SK-N-DZ (cell line): ENCODE results near the gene CA5A.
A peak's percentile ranks its signal among the peaks of the same experiment; 100 is the strongest.
"Not testable (repeated sequence)": the region's sequence is repeated elsewhere in the genome, so short reads cannot be mapped to it uniquely, and the experiment has no call there.

Experiments used
- DNase-seq: peaks from one replicate; pipeline ENCODE4 v3.0.0-alpha.2; 2015; ENCODE audit warnings: low spot score

The CA5A gene

DNA sequence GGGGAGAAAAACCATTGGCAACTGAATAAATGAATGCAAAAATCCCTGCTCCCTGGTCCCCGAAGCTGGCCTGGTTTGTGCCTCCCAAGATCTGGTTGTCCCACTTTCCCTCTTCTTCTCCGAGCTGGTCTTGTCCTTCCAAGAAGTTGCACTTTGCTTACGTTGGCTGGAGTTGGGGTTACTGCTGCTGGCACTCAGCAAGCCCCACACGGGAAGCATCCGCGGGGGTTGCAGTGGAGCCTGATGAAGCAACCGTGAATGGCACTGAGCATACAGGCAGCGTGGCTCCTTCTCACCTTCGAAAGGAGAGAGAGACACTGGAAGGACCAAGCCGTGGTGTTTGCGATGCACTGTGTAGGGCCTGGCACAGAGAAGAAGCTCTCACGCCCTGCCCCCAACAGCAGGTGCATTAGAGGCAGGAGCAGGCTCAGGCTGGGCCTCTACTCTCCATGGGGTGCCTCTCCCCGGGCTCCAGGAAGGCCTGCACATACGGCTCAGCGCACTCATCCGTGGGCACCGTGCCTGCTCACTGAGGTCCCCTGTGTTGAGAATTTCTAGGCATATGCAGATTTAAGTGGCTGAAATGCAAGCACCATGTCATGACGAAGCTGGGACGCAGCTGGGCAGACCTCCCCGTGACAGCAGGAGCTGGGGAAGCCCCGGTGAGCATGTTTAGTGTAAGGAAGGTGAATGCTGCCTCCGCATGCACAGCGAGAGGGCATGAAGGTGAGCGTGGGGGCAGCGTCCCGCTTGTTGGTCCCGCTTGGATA, 12.1 kb downstream of the CA5A start:
- DNase-seq = no peak

DNA sequence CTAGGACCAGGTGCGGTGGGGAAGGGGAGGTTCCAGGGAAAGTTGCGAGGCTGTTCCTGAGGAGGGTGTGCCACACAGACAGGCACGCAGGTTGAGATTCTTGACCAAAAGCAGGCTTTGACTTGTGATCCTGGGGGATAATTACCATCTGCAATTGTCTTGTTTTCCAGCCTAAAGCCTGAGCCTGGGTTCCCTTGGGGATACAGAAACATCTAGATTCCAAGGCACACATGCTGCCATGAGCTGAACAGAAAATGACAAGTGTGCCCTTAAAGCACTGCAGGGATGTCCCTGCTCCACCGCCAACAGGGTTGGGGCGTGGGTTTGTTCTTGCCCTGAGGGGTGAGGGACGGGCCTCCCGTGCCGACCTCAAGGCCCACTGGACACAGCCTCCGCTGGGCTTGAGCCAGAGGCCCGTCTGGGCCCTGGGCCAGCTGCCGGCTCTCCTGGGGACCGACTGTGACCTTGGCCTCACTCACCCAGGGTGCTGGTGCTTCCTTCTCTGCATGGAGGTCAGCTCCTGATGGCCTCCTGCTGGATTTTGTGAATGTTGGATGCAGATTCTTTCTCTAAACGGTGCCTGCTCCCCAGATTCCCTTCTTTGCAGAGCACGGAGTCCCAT, 14.0 kb downstream of the CA5A start:
- peak; percentile 50 for DNase-seq

DNA sequence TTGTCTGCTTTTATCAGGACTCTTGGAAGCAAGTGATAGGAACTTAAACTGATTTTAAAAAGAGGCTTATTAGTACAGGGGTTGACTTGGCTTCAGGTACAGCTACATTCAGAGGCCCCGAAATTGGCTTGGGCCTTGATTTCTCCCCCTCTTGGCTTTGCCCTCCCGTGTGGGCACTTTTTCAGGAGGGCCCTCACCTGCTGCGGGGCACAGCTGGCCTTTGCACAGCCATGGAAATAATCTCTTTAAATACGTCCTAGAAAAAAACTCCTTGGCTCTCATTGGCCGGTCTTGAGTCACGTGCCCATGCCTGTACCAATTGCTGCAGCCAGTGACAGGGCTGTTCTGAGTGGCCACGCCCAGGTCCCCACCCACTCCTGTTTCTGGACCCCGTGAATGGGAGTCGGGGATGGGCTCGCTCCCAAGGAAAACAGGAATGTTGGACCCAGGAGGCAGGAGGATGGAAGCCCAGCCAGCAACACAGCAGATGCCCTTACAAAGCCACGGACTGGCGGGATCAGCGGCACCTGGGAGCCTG, 15.0 kb downstream of the CA5A start:
- DNase-seq = peak; percentile 65

DNA sequence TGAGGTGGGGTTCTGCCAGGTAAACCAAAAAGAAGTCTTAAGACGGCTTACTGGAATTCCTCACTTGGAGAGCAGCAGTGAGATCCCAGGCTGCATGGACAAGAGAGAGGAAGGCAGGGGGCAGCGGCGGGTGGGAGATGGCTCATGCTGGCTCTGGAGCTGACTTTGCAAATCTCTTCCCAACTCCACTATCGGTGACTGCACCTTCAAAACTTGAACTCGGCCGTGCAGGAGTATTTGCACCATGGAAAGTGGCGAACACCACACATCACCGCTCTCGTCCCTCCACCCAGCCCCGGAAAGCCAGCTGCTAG, 16.7 kb downstream of the CA5A start:
- no peak for DNase-seq

DNA sequence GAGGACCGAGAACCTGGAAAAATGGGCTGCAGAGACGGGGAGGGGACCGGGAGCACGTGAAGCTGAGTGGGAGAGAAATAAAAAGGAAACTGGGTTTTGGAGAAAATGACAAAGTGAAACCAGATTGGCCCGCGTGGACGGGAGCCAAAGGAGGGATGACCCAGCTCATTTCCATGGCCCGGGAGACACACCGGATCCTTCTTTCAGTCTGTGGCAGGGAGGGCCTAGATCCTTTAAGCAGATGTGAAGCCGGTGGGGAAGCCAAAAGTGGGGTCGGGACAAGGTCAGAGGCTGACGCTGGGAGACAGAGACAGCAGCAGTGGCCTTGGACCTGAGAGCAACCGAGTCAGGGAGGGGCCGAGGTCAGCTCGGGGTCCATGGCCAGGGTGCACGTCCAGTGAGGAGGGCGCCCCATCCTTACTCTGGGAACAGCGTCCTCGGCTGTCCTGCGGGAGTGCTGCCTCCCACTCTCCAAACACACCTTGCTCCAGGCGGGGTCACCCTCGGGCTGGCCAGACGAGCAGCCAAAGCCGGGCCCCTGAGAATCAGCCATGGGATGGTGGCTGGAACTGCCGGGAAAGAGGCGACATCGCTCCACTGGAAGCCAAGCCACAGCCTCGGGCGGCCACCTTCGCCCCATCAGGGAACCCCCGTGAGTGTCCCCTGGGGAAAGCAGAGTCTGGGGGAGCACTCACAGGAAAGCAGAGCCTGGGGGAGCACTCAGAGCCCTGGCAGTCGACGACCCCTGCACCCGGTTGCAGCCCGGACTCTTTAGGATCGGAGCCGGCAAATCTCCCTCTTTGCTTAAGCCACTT, 17.3 kb downstream of the CA5A start:
- no peak for DNase-seq

DNA sequence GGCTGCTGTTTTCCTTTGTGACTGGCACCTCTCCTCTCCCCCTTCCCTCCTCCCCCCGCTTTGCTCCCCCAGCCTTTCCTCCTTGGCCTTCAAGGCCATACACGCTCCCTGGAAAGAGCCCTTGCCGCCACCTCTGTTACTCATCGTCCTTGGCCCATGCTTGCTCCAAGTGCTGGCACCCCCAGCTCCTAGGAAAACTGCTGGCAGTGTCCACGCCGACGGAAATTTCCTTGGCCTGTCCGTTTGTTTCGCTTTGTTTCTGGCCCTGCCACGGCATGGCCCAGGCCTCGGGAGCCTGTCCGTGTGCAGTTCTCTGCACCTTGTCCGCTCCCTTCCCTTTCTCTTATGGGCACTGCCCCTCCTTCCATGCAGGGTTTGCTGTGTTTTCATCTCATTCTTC, 18.0 kb downstream of the CA5A start:
- no peak for DNase-seq

DNA sequence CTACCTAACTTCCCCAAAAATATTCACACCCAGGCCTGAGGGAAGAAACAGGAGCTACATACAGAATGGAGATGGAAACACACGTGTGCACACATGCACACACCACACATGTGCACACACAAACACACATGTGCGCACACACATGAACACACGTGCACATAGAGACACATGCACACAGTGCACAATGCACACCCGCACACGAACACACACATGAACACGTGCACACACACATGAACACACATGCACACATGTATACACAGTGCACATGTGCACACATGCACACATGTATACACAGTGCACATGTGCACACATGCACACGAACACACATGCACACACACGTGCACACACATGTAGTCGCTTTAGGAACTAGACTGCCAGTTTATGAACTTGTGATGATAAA, 18.8 kb downstream of the CA5A start:
- DNase-seq = no peak

DNA sequence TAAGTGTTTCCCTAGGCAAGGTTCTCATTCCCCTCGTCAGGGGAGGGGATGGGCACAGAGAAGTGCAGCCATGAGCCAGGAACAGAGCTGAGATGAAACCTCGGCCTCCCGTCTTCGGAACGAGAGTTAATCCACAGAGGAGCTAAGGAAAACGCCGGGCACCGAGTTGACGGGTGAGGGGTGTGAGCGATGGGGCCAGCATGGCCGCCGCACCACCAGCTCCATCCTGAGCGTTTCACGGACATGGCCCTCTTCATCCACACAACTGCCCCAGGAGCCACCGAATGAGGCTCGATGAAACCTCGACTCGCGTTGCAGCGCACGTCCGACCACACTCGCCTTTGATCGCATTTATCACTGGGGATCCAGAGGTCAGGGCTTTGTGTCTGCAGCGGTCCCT, 21.5 kb downstream of the CA5A start:
- DNase-seq = no peak

DNA sequence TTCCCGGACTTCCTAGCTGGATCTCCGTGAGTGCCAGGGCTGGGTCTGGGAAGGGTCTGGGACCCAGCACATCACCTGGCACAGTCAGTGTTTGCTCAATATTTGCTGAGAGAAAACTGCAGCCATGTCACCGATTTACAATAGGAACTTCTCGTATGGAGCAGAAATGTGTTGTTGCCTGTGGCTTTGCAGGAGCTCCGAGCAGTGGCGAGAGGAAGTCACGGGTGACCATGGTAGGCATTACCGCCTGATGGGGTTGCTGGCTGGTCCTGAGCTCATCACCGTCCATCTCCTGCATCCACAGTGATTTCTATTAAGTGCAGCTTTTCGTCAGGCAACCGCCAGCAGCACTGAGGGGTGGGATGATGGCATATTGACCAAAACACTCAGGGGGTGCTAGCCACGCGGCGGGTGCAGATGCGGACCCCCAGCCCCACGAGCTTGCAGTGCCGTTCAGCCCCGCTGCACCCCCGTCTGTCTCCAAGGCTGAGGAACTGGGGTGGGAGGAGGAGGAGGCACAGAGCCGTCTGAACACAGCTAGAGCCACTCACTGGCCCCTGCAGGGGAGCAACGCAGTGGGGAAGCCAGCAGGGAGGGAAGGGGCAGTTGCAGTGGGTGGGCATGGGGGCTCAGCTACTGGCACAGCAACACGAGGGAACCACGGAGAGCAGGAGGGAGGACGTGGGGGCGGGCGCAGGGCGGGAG, 22.2 kb downstream of the CA5A start:
- not testable (repeated sequence) for DNase-seq

DNA sequence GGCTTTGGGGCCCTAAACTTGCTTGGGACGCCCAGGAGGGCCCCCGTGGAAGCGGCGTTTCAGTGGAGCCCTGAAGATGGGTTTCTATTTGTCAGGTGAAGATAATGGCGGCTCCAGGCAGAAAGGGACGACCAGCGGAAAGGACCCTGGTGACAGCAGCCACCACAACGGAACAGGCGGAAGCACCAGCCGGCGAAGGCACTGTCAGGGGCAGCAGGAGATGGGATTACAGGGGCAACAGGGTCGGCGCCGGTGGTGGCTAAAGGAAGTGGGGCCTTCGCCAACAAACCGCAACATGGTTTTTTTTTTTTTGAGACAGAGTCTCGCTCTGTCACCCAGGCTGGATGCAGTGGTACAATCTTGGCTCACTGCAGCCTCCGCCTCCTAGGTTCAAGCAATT, 23.6 kb downstream of the CA5A start:
- not testable (repeated sequence) for DNase-seq

DNA sequence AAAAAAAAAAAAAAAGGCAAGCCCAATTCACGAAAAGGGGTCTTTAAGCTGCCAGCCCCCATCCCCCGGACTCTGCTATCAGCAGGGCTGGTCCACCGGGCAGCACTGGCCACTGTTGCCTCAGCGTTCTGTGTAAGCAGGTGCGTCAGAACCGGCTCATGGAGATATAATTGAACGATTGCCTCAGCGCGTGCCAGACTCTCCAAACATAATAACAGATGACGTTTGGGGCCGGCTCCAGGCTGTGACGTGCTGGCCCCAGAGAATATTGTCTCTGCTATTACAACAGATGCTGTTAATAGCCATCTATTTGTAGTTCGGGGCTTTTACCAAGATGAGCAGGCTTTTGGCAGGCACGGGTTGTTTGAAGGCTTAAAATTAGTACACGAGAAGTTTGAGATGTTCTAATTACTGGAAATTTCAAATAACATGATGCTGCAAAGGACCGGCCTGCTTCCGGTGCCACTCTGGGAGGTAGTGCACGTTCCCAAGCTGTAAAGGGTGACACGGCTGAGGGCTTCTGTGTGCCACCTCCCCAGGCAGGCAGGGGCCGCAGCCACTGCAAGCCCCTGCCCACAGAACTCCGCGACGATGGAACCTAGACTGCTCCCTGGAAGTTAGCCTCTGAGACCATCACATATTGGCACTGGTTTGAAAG, 25.1 kb downstream of the CA5A start:
- peak; percentile 74 for DNase-seq

DNA sequence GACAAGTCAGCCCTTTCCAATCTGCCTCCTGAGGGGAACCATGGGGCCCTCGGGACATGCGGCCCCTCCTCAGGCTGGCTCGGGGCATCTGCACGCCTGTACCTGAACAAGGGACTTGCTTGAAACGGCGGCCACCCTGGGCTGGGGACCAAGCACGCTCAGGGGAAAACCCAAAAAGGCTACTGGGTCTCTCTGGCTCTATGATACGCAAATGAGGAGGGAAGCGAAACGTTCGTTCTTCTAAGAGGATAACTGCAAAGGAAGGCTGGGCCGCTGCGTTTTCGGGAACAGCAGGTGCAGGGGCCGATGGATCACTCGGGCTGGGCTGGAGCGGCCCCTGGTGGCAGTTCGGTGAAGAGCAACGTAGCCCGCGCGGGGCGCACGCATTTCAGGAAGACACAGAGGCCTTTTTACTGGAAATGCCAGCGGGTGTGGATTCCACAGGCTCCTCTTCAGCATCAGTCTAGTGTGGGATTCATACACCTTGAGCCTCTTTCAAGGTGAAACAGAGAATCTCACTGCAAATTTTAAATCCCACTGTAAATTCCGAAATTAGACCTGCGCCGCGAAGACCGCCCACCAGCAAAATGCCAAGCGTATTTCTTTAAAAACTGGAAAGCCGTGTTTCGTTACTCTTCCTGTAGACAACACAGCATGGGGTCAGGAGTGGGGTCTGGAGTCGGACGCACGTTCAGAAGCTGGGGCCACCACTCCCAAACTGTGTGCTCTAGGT, 27.0 kb downstream of the CA5A start:
- DNase-seq = peak; percentile 69

DNA sequence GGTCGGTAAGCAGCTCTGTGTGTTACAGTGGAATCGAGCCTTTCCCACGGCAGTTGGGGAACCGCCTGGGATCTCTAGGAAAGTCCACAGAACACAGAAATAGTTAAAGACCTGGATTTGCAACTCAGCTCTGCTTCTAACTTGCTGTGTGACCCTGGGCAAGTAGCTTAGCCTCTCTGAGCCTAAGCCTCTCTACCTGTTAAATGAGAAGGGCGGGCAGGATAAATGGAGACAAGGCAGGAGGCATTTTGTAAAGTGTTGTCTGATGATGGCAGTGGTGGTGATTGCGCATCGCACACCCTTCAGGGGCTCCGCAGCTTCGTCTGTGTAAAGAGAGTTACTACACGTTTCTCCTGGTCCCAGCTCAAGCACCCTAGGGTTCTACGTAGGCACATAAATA, 28.2 kb downstream of the CA5A start:
- not testable (repeated sequence) for DNase-seq

DNA sequence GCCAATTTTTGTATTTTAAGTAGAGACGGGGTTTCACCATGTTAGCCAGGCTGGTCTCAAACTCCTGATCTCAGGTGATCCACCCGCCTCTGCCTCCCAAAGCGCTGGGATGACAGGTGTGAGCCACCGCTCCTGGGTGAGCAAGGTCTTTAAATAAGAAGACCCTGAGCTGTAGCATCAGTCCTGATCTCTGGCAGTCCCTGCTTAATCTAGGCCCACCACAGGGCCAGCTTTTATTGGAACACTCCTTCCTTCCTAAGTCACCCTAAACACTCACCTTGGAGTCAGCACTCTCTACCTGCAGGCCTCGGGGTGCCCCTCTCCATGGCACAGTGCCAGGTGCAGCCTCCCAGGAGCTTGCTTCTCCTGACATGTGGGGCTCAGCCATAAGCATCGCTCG, 30.8 kb downstream of the CA5A start:
- DNase-seq = not testable (repeated sequence)

DNA sequence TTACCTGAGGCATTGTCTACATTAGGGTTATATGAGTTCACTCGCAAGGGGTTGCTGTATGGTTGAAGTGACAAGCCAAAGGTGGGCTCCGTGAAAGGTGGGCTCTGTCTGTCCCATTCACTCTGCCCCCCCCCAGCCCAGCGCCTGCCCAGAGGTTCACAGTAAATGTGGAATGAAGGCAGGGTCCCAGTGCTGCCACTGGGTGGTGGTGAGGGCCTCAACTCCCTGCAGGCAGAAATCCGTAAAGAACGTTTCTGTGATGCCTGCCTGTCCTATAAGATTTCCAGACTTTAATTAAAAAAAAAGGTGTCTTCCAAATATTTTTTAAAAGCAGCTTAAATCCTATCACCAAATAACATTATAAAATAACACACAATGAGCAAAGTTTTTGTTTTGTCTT, 31.4 kb downstream of the CA5A start:
- not testable (repeated sequence) for DNase-seq

DNA sequence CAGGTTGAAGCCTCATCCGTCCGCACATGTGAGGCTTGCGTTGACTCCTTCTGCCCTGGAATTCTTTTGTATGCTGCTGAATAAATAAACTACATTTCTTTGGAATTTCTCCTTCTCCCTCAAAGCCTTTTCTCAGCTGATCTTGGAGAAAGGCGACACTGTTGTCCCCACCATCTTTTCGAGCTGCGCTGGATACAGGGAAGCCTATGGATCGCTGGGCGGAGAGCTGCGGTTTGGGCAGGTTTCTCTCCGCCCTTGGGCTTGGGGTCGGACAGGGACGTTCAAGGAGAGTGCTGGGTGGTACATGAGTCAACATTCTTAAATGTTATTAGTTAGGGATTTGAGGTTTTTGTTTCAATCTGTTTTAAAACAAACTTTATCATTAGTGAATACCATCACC, 35.8 kb downstream of the CA5A start:
- DNase-seq = not testable (repeated sequence)

DNA sequence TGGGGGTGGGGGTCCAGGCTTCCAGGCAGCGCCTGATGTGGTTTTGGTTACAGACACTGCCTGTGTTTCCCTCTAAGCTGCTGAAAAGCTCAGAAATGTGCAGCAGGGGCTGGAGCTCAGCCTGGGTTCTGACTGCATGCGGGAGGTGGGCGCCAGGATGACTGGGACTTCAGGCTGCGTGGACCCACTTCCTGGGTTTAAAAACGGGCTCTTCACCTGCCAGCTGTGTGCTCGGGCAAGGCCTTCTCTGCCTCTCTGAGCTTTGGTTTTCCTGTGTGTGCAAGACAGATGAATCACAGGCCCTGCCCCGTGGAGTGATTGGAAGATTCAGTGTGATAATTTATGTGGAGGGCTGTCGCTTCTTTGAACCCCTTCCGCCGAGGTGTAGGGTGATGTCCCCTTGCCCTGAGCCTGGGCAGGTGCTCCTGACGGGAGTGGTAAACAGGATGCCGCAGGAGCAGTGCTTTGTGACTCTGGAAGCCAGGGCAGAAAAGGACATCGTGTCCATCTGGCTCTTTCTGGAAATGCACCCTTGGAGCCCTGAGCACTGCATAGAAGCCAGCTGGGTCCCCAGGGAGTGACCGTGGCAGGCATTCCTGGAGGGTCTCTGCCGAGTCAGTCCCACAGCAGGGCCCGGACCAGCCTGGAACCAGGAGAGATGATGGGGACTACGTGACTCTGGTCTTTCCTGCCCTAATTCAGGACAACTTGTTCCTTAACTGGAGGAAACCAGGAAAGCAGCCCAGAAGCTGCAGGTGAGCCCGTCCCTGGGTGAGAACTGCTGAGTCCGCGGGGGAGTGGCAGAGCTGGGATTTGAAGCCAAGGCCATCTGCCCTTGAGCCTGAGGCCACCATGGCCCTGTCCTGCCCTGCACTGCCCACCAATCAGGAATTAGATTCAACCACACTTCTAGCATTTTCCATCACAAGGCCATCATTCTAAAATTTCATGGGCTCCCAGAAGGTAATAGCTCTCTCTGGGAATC, 38.5 kb downstream of the CA5A start:
- no peak for DNase-seq

DNA sequence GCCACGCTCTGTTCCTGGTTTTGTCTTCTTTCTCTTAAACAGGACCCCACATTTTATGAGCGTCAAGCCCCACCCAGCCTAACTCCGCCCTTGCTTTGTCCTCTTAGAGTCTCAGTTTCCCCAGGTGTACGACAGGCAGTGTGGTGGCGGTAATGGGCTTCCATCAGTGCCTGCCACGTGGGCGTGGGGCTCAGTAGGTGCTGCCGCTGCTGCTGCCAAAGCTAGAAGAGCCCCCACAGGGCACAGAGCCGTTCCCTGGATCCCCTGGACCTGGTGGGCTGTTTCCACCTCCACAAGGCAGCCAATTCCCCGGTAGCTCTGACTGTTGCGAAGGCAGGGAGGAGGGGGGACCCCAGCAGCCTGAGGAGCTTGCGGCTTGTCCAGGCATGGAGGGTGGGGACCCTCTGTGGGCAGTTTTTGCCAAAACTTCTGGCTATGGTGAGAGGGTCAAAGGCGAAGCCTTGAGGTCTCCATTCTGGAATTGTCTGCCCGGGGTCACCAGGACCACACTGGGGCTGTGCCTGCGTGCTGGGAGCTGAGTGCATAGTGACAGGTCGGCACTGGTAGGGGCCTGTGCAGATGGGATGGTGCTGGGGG, 39.3 kb downstream of the CA5A start:
- DNase-seq = not testable (repeated sequence)
